Heart left ventricle (tissue), 16 donors: ENCODE data around the gene HBA2. TPM values are rescaled to one million over a fixed set of nuclear protein-coding genes. Genes with fewer than 3 reads are reported as not detected.
A peak's percentile ranks its signal among the peaks of the same experiment; 100 is the strongest.

Experiments used
- ATAC-seq, 4 donors: fragments of 200-7000 bp; cut with Tn5 transposase; one replicate each; pipeline ENCODE4 v1.9.1; 2020 to 2022; ENCODE audit warnings: moderate library complexity in 4 of 4, mild to moderate bottlenecking in 3 of 4, moderate number of reproducible peaks in 1 of 4
- DNase-seq, 5 donors: peaks; one replicate each; pipeline ENCODE4 v3.0.0-alpha.2; 2020
- H3K27ac ChIP-seq, 12 donors: fragments of 200-600 bp; sonication (generic) in 4 of 12; one replicate each; pipeline versions ENCODE4 v1.5.0 to v1.8.0; 2016 to 2022; ENCODE audit warnings: mild to moderate bottlenecking in 2 of 12
- H3K27me3 ChIP-seq, 9 donors: fragments of 200-600 bp; sonication (generic) in 2 of 9; one replicate each; pipeline versions ENCODE4 v1.5.1 to v1.8.0; 2016 to 2022; ENCODE audit warnings: mild to moderate bottlenecking in 3 of 9
- H3K36me3 ChIP-seq, 9 donors: fragments of 200-600 bp; sonication (generic) in 2 of 9; one replicate each; pipeline versions ENCODE4 v1.5.0 to v1.8.0; 2018 to 2022; ENCODE audit warnings: mild to moderate bottlenecking in 2 of 9
- H3K4me1 ChIP-seq, 12 donors: fragments of 200-600 bp; sonication (generic) in 4 of 12; one replicate each; pipeline versions ENCODE4 v1.5.0 to v1.8.0; 2016 to 2022; ENCODE audit warnings: mild to moderate bottlenecking in 3 of 12
- H3K4me3 ChIP-seq, 12 donors: fragments of 200-600 bp; sonication (generic) in 4 of 12; one replicate each; pipeline versions ENCODE4 v1.5.0 to v1.8.0; 2017 to 2022; ENCODE audit warnings: mild to moderate bottlenecking in 9 of 12, moderate library complexity in 4 of 12
- H3K9me3 ChIP-seq, 12 donors: fragments of 200-600 bp; sonication (generic) in 4 of 12; one replicate each; pipeline versions ENCODE4 v1.5.0 to v1.8.0; 2016 to 2022; ENCODE audit warnings: mild to moderate bottlenecking in 1 of 12
- CTCF ChIP-seq, 12 donors: fragments of 200-600 bp; sonication (generic) in 4 of 12; IDR thresholded peaks; one replicate each; pipeline versions ENCODE4 v1.5.0 to v1.8.0; 2018 to 2022; ENCODE audit warnings: antibody characterized with exemption in 12 of 12, mild to moderate bottlenecking in 5 of 12
- POLR2A ChIP-seq, 2 donors: fragments of 450-650 bp; IDR thresholded peaks; one replicate each; pipeline ENCODE4 v1.6.1; 2017; ENCODE audit warnings: antibody characterized with exemption in 2 of 2, mild to moderate bottlenecking in 2 of 2, moderate library complexity in 2 of 2
- WGBS, 4 donors: extraction: QIAGEN DNeasy Blood & Tissue Kit in 2 of 4; methylation state at CpG; one replicate each; pipeline versions ENCODE4 v1.1.5 to v1.1.7; 2013 to 2018; 5-methylcytosine and 5-hydroxymethylcytosine counted together
- intact Hi-C, 10 donors: fragments of 100-400 bp; cut with DNase I; formaldehyde crosslinking; loops; one replicate each; pipeline versions ENCODE4 v1.11.1 to v1.14.2; 2022
- polyA plus RNA-seq, 2 donors: library from polyadenylated mRNA; stranded (reverse); fragments of 200-250 nt; gene quantifications; one replicate each; pipeline ENCODE4 v1.2.3, GENCODE V29; 2013
- total RNA-seq, 9 donors: library from RNA; depleted of rRNA in 2 of 9; stranded (reverse); fragments of >200 nt in 2 of 9; fragmentation: NEBNext Ultra II Directional in 3 of 9; extraction: Animal tissue kit (Norgen Biotek cat#: 25700) in 3 of 9; gene quantifications; one replicate each; pipeline versions ENCODE4 v1.1.0 to v1.2.4, GENCODE V29; 2016 to 2023
- donor health status: ischemic (EF 13 %, LVEDD 7.1; RV severe dilation, severe dysfunction).
- donor health status: healthy with polysubstance abuse.
- donor health status: DM: no; HTN: yes; CAD: no.
- donor health status: DM: no; HTN: no; CAD: no.
- donor health status: ischemic (EF 25% LVEDD 6.9; RV normal size, moderate dysfunction).
- donor health status: ischemic (EF 25% LVEDD 5.7; RV mildly dilated, moderate dysfunction).
- donor health status: healthy.
- donor health status: DM: yes; HTN: yes; CAD: no.
- donor health status: ischemic (EF 35%, LVEDD 5.7; RV mildly dilated, moderate dysfunction).
- donor health status: nonischemic (EF 11% LVEDD 7.7; RV severe dilation, severe dysfunction).
- donor health status: DM: yes; HTN: yes; CAD: no.
- donor health status: PGD.
- donor health status: ischemic (EF 29% LVEDD 5.4; RV normal size, mild dysfunction).
- donor health status: nonischemic (EF 23%, LVEDD 6.1; RV moderate dilation, normal function).

The HBA2 gene
- total and polyA plus RNA-seq, 11 donors, result 3.6 to 2,038 (median 102) TPM

DNA sequence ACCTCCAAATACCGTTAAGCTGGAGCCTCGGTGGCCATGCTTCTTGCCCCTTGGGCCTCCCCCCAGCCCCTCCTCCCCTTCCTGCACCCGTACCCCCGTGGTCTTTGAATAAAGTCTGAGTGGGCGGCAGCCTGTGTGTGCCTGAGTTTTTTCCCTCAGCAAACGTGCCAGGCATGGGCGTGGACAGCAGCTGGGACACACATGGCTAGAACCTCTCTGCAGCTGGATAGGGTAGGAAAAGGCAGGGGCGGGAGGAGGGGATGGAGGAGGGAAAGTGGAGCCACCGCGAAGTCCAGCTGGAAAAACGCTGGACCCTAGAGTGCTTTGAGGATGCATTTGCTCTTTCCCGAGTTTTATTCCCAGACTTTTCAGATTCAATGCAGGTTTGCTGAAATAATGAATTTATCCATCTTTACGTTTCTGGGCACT lies 4.7 kb downstream of the HBA2 start:
- TF ChIP-seq POLR2A (IDR thresholded peaks at IDR 0.05) (no peak), CTCF (IDR thresholded peaks at IDR 0.05) (no peak)
- Histone ChIP-seq H3K36me3 (no peaks in the 10 kb centered on the region), H3K4me1 (peaks cover 7 to 28% (median 12%) of the 10 kb centered on the region in 12 donors), H3K9me3 (no peaks in the 10 kb centered on the region), H3K4me3 (no peak overlapping the region), H3K27ac (no peak overlapping the region), H3K27me3 (peaks cover 34 to 61% (median 47%) of the 10 kb centered on the region in 9 donors)
- intact Hi-C loops, result loop anchor here in 1 of 10 donors (5.0 kb wide), 1 partner anchor 70 kb away; no protein-coding TSS in a partner anchor
- 4 to 8% (median 5%) methylated on average over 12 to 13 of the region's 13 CpGs for WGBS, 4 donors
- peak in 3 of 5 donors; percentile 0 to 47 (median 43) for DNase-seq
- peak in 1 of 4 donors; percentile 13 for ATAC-seq

GRCh38 chr16:177981-178667 lies 5.4 kb downstream of the HBA2 start:
- TF ChIP-seq CTCF (IDR thresholded peaks at IDR 0.05) (no peak), POLR2A (IDR thresholded peaks at IDR 0.05) (no peak)
- Histone ChIP-seq H3K4me3 (no peak overlapping the region), H3K27ac (no peak overlapping the region), H3K4me1 (peaks cover 7 to 28% (median 12%) of the 10 kb centered on the region in 12 donors), H3K9me3 (no peaks in the 10 kb centered on the region), H3K36me3 (no peaks in the 10 kb centered on the region), H3K27me3 (peaks cover 34 to 61% (median 47%) of the 10 kb centered on the region in 9 donors)
- intact Hi-C loops, result loop anchor here in 1 of 10 donors (5.0 kb wide), 1 partner anchor 71 kb away; no protein-coding TSS in a partner anchor
- WGBS, 4 donors, result 56 to 81% (median 66%) methylated on average over 7 to 11 of the region's 11 CpGs
- DNase-seq (no peak), ATAC-seq (no peak)

DNA sequence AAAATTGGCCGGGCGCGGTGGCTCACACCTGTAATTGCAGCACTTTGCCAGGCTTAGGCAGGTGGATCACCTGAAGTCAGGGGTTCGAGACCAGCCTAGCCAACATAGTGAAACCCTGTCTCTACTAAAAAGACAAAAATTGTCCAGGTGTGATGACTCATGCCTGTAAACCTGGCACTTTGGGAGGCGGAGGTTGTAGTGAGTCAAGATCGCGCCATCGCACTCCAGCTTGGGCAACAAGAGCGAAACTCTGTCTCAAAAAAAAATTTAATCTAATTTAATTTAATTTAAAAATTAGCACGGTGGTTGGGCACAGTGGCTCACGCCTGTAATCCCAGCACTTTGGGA lies 6.0 kb downstream of the HBA2 start:
- Histone ChIP-seq H3K4me3 (no peak overlapping the region), H3K27ac (no peak overlapping the region), H3K36me3 (no peaks in the 10 kb centered on the region), H3K4me1 (peaks cover 7 to 28% (median 12%) of the 10 kb centered on the region in 12 donors), H3K9me3 (no peaks in the 10 kb centered on the region), H3K27me3 (peaks cover 34 to 57% (median 47%) of the 10 kb centered on the region in 9 donors)
- TF ChIP-seq CTCF (IDR thresholded peaks at IDR 0.05) (no peak), POLR2A (IDR thresholded peaks at IDR 0.05) (no peak)
- intact Hi-C loops, result loop anchor here in 1 of 10 donors (5.0 kb wide), 1 partner anchor 71 kb away; no protein-coding TSS in a partner anchor
- 83 to 91% (median 85%) methylated on average over 11 of the region's 11 CpGs for WGBS, 4 donors
- ATAC-seq (no peak), DNase-seq (peak in 1 of 5 donors; percentile 14)

GRCh38 chr16:179211-180092 lies 6.8 kb downstream of the HBA2 start:
- Histone ChIP-seq H3K27ac (no peak overlapping the region), H3K27me3 (peaks cover 34 to 56% (median 46%) of the 10 kb centered on the region in 9 donors), H3K36me3 (no peaks in the 10 kb centered on the region), H3K4me1 (peaks cover 7 to 28% (median 12%) of the 10 kb centered on the region in 12 donors), H3K4me3 (no peak overlapping the region), H3K9me3 (no peaks in the 10 kb centered on the region)
- WGBS, 4 donors, result 75 to 80% (median 78%) methylated on average over 17 of the region's 17 CpGs
- intact Hi-C loops, result loop anchor here in 9 of 10 donors (2.0 to 5.0 kb wide), 4 partner anchors 57 to 72 kb away; no protein-coding TSS in a partner anchor
- DNase-seq, result peak in 1 of 5 donors; percentile 28
- no peak for ATAC-seq
- no peak for TF ChIP-seq POLR2A (IDR thresholded peaks at IDR 0.05)
- no peak for TF ChIP-seq CTCF (IDR thresholded peaks at IDR 0.05)
